NCI-H510A (cell line): ENCODE measurements around the gene EIF2A.
"Not testable (repeated sequence)": the region's sequence is repeated elsewhere in the genome, so short reads cannot be mapped to it uniquely, and the experiment has no call there.

Experiments used
- DNase-seq: peaks from one replicate; lab custom pipeline; 2025; lab: John Stamatoyannopoulos, UW

EIF2A gene

DNA sequence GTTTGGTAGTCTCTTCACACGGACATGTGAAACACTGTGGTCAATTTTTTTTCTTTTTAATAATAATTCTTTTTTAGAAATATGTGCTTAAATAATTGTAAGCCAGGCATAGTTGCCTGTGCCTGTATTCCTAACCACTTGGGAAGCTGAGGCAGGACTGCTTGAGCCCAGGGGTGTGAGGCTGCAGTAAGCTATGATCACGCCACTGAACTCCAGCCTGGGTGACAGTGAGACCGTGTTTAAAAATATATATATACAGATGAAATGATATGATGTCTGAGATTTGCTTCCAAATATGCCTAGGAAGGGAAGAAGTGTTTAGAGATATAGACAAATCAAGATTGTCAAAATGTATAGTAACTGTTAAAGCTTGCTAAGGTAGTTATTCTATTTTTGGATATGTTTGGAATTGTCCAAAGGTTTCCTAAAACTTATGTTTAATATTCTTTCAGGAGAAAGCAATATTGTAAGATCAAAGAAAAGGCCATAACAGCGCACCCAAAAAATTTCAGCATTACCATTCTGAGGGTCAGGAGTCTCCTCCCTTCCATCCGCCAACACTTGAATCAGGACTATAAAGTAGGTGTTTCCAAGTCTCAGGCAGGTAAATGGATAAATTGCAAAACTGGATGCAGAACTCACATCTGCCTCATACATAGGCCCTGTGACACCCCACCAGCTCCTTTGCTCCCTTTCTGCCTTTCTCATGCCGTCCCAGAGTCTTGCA lies 56.0 kb downstream of the EIF2A start:
- no peak for DNase-seq

DNA sequence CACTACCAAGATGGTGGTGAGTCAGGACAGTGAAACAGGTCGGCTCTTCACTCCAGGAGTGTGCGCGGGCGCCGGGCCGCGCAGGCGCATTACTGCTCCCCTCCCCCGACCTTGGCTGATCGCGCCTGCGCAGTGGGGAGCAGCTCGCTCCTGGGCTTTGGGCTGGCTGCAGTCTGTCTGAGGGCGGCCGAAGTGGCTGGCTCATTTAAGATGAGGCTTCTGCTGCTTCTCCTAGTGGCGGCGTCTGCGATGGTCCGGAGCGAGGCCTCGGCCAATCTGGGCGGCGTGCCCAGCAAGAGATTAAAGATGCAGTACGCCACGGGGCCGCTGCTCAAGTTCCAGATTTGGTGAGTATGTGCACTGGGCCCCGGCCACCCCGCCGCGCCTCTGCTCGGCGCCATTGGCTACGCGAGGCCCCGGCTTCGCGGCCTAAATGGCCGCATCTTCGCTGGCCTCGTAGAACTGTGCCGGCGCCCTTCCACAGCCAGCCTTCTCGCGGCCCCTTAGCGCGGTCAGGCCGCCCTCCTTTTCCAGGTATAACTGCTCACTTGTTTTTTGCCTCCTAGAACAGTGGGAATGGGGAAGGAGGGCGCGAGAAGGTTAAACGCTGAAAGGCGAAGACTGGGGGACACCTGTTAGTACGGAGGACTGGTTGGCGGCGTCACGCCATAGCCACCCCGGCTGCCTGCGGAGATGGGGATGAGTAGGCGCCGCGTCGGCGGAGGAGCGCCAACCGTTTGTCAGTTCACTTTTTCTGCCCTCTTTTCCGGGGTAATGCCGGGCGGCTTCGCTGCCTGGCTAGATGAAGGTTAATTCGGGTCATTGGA lies 56.8 kb downstream of the EIF2A start, which contains the start of gene SELENOT:
Gene SELENOT, plus strand, starts transcription at position 169 of the 827 bp plus-strand sequence. Its CDS starts 42 bp downstream, at position 211.
- DNase-seq, result peak; percentile 78

DNA sequence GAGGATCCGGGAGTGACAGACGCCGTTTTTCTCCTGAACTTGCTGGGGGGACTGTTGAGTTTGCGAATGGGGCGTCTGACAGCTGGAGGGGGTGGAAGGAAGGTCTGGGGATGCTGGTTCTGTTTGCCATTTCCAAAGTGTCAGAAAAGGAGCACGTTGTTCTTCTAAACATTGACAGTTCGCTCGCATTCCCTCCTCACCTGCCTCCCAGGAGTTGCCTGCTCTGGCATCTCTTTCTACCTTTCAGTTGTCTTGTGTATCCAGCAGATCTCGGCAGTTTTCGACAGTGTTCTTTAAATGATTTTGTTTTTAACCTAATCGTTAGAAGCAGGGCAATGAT lies 57.4 kb downstream of the EIF2A start:
- DNase-seq, result no peak

DNA sequence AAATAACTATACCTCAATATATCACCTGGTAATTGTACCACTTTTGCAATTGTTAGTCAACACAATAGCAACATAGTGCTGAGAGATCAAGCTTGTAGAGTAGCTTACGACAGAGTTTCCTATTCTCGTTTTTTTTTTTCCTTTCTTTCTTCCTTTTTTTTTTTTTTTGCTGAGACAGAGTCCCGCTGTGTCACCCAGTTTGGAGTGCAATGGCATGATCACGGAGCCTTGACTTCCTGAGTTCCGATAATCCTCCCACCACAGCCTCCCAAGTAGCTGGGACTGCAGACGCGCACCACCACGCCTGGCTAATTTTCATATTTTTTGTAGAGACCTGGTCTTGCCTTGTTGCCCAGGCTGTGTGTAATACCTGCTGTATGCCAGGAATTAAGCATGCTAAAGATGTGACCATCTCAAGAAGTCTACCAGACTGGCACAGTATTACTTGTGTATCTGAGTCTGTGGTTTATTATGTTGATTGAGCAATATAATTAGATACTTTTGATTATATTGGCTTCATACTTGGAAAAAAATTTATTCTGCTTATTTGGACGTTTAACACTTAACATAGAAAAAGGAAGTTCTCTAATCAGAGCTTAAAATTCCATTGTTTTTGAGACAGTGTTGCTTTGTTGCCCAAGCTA lies 59.5 kb downstream of the EIF2A start:
- DNase-seq, result no peak

DNA sequence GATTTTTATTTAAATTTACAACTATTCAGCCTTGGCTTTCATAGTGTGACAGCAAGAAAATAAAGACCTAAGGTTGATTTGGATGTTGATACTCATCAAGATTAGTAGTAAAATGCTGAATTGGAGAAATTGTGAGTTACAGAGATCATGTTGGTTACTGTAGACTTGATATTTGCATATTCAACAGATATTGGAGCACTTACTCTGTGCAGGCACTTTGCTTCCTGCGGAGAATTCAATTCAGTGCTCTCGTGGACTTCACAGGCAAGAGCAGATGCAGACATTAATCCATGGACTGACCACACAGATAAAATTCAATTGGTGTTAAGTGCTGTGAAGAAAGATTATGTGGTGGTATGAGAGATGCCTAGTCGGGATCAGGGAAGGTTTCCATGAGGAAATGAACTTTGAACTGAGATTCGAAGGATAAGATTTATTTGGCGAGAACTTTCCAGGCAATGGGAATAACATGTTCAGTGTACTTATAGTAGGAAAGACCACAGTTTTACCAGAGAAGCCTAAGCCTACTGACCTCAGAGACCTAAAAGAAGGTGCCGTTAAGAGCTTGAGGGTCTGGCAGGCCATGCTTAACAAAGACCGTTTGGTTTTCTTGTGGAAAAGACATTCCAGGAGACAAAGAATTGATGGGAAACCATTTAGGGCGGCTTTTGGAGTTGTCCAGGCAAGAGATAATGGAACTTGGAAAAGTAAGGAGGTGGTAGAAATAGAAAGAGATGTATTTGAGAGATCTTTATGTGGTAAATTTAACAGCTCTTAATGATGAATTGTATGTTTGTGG lies 60.9 kb downstream of the EIF2A start:
- no peak for DNase-seq

DNA sequence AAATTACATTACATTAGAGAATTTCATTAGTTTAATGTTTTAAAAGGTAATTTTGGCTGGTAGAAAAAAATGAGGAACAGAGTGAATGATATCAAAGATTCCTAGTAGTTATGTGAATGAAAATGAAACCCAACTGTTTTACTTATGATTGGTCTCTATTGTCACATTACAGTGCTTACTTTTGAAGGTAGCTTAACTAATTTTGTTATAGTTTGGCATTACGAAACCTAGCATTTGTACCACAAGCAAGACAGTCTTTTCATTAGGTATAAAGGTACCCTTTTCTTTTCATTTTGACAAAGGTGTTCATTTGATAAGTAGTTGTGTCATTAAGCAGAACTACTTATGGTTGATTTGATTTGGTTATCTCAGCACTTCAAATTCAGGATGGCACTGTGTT lies 63.4 kb downstream of the EIF2A start:
- no peak for DNase-seq

DNA sequence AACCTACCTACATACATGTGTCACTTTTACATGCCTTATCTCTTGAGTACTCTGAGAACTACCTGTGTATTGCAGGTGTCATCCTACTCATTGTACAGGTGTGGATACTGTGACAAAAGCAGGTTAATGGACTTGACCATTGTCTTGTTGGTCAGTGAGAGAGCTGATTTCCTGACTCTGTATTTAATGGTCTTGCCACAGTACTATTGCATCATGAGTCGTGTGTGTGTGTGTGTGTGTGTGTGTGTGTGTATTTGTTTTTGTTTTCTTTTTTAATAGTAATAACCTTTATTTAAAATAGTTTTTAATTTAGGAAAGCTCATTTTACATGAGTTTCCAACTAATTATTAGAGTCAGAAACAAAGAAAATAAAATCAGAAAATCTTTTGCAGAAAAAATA lies 64.2 kb downstream of the EIF2A start:
- DNase-seq, result no peak

DNA sequence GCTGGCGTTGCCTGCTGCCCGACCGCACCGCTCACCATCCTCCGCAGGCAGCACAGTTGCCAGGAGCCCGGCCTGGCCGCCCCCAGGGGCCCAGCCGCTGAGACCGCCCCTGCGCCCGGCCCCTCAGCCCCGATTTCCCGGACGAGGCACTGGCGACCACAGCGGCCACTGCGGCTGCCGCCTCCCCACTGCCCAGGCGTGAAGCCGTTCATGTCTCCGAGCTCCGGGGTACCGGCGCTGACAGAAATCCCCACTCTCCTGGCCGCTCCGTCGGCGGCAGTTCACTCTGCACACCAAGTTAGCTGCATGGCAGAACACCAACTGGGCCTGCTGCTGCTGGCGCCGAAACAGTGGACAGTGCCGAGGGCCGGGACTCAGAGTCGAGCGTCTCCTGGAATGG lies 65.1 kb downstream of the EIF2A start:
- DNase-seq, result no peak

DNA sequence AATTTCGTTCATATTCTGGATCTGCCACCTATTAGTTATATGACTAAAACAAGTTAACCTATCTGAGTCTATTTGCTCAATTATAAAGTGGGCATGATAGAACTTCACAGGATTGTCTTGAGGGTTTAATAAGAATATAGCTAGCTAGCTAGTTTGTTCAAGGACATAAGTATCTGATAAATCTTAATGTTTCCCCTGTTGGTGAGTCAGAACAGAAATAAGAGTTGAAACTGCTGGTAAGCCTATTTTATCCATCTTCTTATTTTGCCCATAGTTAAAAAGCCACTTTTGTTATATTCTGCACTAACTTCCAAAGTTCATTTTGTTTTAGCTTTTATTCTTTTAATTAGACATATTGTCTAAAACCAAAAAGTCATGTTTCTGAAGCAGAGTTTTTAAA lies 65.9 kb downstream of the EIF2A start:
- DNase-seq, result no peak

DNA sequence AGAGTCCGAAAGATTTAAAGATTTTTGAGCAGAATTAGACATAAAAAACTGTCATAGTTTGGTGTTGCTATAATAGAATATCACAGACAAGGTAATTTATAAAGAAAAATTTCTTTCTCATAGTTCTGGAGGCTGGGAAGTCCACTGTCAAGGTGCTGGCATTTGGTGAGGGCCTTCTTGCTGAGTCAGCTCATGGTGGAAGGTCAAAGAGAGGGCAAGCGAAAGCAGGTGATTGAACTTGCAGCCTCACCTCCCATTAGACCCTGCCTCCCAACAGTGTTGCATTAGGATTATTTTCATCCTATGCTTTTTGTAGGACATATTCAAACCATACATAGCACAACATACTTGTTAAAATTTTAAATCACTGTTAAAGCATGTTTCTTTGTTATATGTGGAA lies 66.4 kb downstream of the EIF2A start:
- DNase-seq, result no peak

DNA sequence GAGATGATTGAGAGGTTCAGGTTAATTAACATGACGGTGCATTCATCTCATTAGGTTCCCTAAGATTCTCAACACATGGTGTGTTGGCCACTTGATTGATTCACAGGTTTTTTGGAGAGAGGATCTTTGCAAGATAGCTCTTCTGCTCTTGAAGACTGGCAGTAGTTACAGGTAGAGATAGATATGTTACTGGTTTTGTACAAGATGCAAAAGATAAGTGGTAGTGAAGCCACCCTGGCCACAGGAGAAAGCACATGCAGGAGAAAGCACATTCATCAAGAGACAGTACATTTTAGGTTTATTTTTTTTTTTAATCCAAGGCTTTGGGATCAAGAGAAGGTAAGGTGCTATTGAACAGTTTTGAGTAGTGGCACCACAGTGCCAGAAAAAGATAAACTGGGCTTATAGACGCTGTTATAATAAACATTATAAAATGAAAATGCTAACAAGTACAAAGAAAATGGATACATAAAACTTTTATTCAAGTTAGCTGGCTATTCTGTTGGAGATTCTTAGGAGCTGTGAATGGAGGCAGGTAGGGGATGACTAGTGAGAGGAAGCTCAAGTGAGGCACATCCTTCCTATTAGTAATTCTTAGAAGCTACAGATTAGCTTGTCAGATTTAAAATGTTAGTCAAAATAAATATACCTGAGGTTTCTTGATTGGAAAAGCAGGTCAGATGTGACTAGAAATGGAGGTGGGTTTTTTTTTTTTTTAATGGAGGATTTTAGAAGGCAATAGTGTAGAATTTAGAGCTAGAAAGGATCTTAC lies 67.3 kb downstream of the EIF2A start:
- DNase-seq, result no peak

DNA sequence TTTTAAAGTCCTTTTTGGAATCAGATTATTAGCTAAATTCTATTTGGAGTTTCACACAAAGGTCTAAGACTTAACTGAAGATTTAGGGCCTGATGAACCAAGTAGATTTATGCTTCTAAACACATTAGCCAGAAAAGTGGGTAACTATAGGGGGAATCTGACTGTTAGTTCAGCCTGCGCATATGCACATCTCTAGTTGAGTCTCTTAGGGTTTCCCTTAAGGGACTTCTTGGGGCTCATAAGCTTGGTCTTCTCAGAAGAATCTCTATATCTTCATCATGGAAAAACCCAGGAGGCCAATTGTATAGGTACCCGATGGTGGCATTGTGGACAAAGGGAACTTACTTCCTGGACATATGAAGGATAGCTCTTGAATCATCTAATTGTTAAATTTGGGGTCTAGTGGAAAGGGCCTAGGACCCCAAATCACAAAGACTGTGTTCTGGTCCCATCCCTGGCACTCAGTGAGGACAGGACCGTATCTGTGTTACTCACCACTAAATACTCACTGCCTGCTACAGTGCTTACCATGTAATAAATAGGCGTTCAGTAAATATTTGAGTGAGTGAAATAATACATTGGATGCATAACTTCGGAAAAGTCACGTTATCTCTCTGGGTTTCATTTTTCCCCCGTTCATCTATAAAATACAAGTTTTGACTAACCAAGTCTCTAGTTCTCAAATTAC lies 73.6 kb downstream of the EIF2A start:
- DNase-seq, result no peak

DNA sequence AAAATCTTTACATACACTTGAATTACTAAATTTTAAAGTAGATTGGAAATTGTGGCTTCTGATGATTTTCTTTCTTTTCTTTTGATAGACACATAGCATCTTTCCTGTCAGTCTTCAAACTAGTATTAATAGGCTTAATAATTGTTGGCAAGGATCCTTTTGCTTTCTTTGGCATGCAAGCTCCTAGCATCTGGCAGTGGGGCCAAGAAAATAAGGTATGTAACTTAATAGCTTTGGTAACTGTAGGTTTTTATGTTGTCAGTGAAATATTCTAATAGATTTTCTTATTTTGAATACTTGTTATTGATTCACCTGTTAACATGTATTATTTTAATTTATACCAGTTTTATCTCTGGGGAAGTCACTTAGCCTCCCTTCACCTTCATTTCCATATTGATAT lies 76.4 kb downstream of the EIF2A start:
- not testable (repeated sequence) for DNase-seq

DNA sequence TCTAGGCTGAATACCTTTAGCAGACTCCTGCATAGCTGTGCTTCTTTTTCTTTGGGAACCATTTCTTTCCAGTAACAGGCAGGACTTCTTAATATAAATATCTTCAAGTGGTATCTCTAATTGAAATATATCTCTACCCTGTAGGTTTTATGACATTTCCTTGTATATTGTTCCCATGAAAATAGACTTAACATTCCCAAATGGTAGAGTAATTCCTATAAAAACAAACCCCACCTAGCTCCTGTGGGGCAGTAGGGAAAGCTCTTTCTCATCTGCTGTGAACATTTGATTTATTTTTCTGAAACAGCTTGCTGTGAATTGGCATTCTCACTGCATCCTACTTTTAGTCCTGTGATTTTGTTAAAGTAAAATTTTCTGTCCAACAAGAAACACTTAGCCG lies 77.4 kb downstream of the EIF2A start:
- no peak for DNase-seq

DNA sequence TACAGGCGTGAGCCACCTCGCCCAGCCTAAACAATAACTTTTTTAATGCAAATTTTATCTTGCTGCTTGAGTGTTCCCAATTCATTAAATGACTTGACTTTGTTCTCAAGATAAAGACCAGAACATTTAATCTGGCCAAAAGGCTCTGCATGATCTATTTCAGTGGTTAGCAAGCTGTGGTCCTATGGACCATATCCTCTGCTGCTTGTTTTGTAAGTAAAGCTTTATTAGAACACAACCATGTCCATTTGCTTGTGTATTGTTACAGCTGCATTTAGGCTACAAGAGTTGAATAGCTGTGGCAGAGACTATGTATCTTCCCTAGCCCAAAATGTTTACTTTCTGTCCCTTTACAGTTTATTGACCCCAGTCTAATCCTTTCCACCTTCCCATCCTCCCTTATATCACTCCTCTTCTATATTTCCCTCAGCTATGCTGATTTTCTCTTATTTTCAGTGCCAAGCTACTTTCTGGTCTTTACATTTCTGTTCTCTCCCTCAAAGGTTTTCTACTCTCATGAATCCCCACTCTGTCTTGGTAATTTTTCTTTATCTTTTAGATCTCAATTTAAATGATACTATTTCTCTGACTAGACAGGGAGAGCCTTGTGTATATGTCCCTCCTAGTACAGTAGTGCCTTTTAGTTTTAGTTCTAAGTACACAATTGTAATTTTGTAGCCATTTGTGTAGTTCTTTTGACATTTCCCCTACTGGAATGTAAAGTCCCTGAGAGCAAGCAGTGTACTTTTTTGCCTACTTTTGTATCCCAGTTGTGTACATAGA lies 79.8 kb downstream of the EIF2A start:
- no peak for DNase-seq

DNA sequence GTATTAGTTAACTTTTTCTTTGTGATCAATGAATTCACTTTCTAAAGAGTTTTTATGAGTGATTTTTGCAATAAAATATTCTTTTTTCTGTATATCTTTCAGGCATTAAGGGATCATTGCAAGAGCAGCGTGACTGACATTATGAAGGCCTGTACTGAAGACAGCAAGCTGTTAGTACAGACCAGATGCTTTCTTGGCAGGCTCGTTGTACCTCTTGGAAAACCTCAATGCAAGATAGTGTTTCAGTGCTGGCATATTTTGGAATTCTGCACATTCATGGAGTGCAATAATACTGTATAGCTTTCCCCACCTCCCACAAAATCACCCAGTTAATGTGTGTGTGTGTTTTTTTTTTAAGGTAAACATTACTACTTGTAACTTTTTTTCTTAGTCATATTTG lies 81.0 kb downstream of the EIF2A start:
- no peak for DNase-seq

DNA sequence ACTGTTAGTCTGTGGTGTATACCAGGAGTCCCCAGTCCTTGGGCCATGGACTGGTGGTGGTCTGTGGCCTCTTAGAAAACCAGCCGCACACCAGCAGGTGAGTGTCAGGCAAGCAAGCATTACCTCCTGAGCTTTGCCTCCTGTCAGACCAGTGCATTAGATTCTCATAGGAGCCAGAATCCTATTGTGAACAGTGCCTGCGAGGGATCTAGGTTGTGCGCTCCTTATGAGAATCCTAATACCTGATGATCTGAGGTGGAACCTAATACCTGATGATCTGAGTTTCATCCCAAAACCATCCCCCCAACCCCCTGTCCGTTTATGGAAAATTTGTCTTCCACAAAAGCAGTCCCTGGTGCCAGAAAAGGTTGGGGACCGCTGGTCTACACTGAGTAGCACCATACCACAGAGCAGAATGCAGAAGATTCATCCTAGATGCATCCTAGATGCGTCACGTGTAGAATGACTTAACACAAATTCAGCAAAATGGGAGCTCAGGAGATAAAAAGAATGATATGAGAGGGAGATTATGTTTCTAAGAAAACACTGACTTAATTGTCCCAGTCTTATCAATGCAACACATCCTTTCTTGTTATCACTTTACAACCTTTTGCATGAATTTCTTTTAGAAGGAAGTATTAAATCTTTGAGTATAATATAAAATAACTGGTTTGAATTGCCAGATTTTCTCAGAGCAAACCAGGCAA lies 85.1 kb downstream of the EIF2A start:
- DNase-seq, result no peak

DNA sequence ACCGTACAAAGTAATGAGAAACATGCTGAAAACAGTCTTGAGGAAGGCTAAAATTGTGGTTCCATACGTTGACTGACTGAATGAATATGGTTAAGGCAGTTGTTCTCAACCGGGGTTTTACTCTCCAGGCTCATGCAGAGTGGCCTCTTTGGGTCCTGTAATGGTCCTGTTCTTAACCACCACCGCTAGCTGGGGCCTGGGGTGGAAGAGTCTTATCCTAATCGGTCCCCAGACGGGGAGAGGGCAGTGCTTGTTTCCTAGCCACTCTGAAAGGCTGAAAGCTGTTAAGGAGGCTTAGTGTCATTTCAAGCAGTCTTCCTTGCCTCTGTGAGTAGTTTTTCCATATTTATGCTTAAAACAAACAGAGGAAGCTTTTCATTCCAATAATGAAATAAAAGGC lies 88.5 kb downstream of the EIF2A start:
- no peak for DNase-seq

DNA sequence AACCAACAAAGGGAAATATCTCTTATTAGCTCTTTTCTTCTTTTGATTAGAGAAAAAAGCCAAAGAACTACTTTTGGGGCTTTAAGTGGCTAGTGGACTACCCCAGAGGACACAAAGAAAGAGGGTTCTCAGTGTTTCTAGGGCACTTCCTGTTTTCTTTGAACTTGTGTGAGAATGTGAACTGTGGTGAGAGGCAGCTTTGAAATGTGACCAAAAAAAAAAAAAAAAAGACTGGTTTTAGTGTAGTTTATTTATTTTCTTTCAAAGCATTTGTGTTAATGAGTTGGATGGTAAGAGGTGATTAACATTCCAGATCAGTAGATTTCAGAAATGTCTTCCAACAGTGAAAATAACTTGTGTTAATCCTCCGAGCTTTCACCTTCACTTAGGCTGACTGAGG lies 88.9 kb downstream of the EIF2A start:
- DNase-seq, result no peak
